IMR-90 (cell line): ENCODE data around the gene PIGH. TPM values are rescaled to one million over a fixed set of nuclear protein-coding genes. Genes with fewer than 3 reads are reported as not detected.

Source experiments
- ATAC-seq: fragments of 200-7000 bp; cut with Tn5 transposase; 2 replicates; pipeline ENCODE4 v1.9.1; 2020; ENCODE audit warnings: low read depth, mild to moderate bottlenecking, moderate library complexity
- BruUV-seq: library from RNA; stranded (reverse); fragments of 400-500 nt; replicated peaks from 2 replicates; lab custom pipeline; 2021; lab: Mats Ljungman, UMichigan
- CTCF ChIA-PET: fragments of 300-600 bp; formaldehyde crosslinking; extraction: SDS; loops from one replicate; lab custom pipeline; 2021; ENCODE audit warnings: antibody characterized with exemption; lab: Yijun Ruan, JAX
- POLR2A ChIA-PET: fragments of 300-600 bp; sonication (Branson Sonifier 250); formaldehyde crosslinking; loops from one replicate; lab custom pipeline; 2022; ENCODE audit warnings: antibody characterized with exemption; ENCODE audit not compliant: unreplicated experiment; lab: Charles Lee
- DNase-seq: peaks from one replicate; pipeline ENCODE4 v3.0.0; 2013
- H2AFZ ChIP-seq: replicated peaks from 2 replicates; pipeline ENCODE3; 2013; ENCODE audit warnings: low read length, mild to moderate bottlenecking; ENCODE audit not compliant: poor library complexity
- H2AK5ac ChIP-seq: 2 replicates; pipeline ENCODE4 v1.6.1; 2013; ENCODE audit warnings: low read depth, low read length, inconsistent platforms
- H2AK9ac ChIP-seq: replicated peaks from 2 replicates; pipeline ENCODE3; 2013; ENCODE audit warnings: mild to moderate bottlenecking, low read depth, low read length, moderate library complexity; ENCODE audit not compliant: poor library complexity
- H2BK120ac ChIP-seq: 2 replicates; pipeline ENCODE4 v1.6.1; 2013; ENCODE audit warnings: low read depth, low read length, inconsistent platforms
- H2BK15ac ChIP-seq: 3 replicates; pipeline ENCODE4 v1.6.1; 2013; ENCODE audit warnings: low read depth, low read length, inconsistent platforms
- H2BK20ac ChIP-seq: 2 replicates; pipeline ENCODE4 v1.6.1; 2013; ENCODE audit warnings: low read depth, mild to moderate bottlenecking, inconsistent platforms, low read length, moderate library complexity
- H2BK5ac ChIP-seq: 2 replicates; pipeline ENCODE4 v1.6.1; 2013; ENCODE audit warnings: mild to moderate bottlenecking, low read depth, low read length, inconsistent platforms; ENCODE audit not compliant: poor library complexity, severe bottlenecking
- H3K14ac ChIP-seq: replicated peaks from 2 replicates; pipeline ENCODE4 v1.6.1; 2013; ENCODE audit warnings: low read depth, low read length, inconsistent platforms
- H3K18ac ChIP-seq: 2 replicates; pipeline ENCODE4 v1.6.1; 2013; ENCODE audit warnings: low read depth, low read length, control low read depth
- H3K23ac ChIP-seq: 2 replicates; pipeline ENCODE4 v1.6.1; 2013; ENCODE audit warnings: low read depth, low read length, inconsistent platforms
- H3K27ac ChIP-seq: 2 replicates; pipeline ENCODE4 v1.5.1; 2013; ENCODE audit warnings: mild to moderate bottlenecking, control low read depth, low read length; ENCODE audit not compliant: insufficient read depth
- H3K27me3 ChIP-seq: 2 replicates; pipeline ENCODE4 v1.6.1; 2013; ENCODE audit warnings: low read length; ENCODE audit not compliant: control insufficient read depth, insufficient read depth
- H3K36me3 ChIP-seq: 2 replicates; pipeline ENCODE4 v1.6.1; 2013; ENCODE audit warnings: low read length, mixed read lengths; ENCODE audit not compliant: control insufficient read depth, insufficient read depth
- H3K4ac ChIP-seq: 2 replicates; pipeline ENCODE4 v1.6.1; 2013; ENCODE audit warnings: low read depth, low read length, inconsistent platforms
- H3K4me1 ChIP-seq: 2 replicates; pipeline ENCODE4 v1.6.1; 2013; ENCODE audit warnings: low read length, mixed read lengths; ENCODE audit not compliant: control insufficient read depth, insufficient read depth
- H3K4me2 ChIP-seq: 2 replicates; pipeline ENCODE4 v1.6.1; 2013; ENCODE audit warnings: low read depth, mild to moderate bottlenecking, control low read depth, low read length, moderate library complexity
- H3K4me3 ChIP-seq: 2 replicates; pipeline ENCODE4 v1.5.1; 2013; ENCODE audit warnings: low read depth, mild to moderate bottlenecking, control low read depth, low read length, moderate library complexity; ENCODE audit not compliant: insufficient read depth
- H3K56ac ChIP-seq: 2 replicates; pipeline ENCODE4 v1.6.1; 2013; ENCODE audit warnings: low read length, inconsistent platforms; ENCODE audit not compliant: insufficient read depth; ENCODE audit errors: extremely low read depth
- H3K79me1 ChIP-seq, 2 experiments: 2 replicates each; pipeline ENCODE4 v1.6.1; 2013; ENCODE audit warnings: low read length in 2 of 2, inconsistent platforms in 1 of 2, low read depth in 1 of 2
- H3K9ac ChIP-seq: 2 replicates; pipeline ENCODE4 v1.6.1; 2013; ENCODE audit warnings: low read depth, low read length, control low read depth
- H3K9me1 ChIP-seq: 2 replicates; pipeline ENCODE4 v1.6.1; 2013; ENCODE audit warnings: low read length, inconsistent platforms; ENCODE audit not compliant: insufficient read depth
- H3K9me3 ChIP-seq: 2 replicates; pipeline ENCODE4 v1.6.1; 2013; ENCODE audit warnings: low read length; ENCODE audit not compliant: control insufficient read depth, insufficient read depth
- H4K20me1 ChIP-seq: 2 replicates; pipeline ENCODE4 v1.6.1; 2013; ENCODE audit warnings: low read length, inconsistent platforms; ENCODE audit not compliant: insufficient read depth
- H4K5ac ChIP-seq: 2 replicates; pipeline ENCODE4 v1.6.1; 2013; ENCODE audit warnings: mild to moderate bottlenecking, low read depth, low read length, control low read depth
- H4K8ac ChIP-seq, 2 experiments: 2 replicates each; pipeline ENCODE4 v1.6.1; 2013; ENCODE audit warnings: low read depth in 2 of 2, low read length in 2 of 2, control low read depth in 1 of 2, inconsistent platforms in 1 of 2
- H4K91ac ChIP-seq: 2 replicates; pipeline ENCODE4 v1.6.1; 2013; ENCODE audit warnings: low read depth, low read length, inconsistent platforms; ENCODE audit not compliant: insufficient read depth
- BHLHE40 ChIP-seq: fragments of 150-350 bp; IDR thresholded peaks from 2 replicates; pipeline ENCODE4 v1.6.1; 2016; ENCODE audit warnings: mild to moderate bottlenecking, low read depth, low read length
- CEBPB ChIP-seq: IDR thresholded peaks from 2 replicates; pipeline ENCODE4 v1.6.1; 2012; ENCODE audit warnings: low read depth, low read length, improper control_type of control experiment
- CHD1 ChIP-seq: IDR thresholded peaks from 2 replicates; pipeline ENCODE4 v1.6.1; 2012; ENCODE audit warnings: low read depth, low read length, improper control_type of control experiment
- FOS ChIP-seq: fragments of 150-350 bp; IDR thresholded peaks from 2 replicates; pipeline ENCODE4 v1.6.1; 2016; ENCODE audit warnings: low read depth, low read length
- MAFK ChIP-seq: IDR thresholded peaks from 2 replicates; pipeline ENCODE4 v1.6.1; 2012; ENCODE audit warnings: low read depth, low read length, improper control_type of control experiment
- MAZ ChIP-seq: IDR thresholded peaks from 2 replicates; pipeline ENCODE4 v1.6.1; 2012; ENCODE audit warnings: low read depth, mild to moderate bottlenecking, low read length, improper control_type of control experiment, moderate library complexity, borderline replicate concordance
- MXI1 ChIP-seq: IDR thresholded peaks from 2 replicates; pipeline ENCODE4 v1.6.1; 2012; ENCODE audit warnings: low read depth, mild to moderate bottlenecking, low read length, moderate library complexity, borderline replicate concordance
- RAD21 ChIP-seq: IDR thresholded peaks from 2 replicates; pipeline ENCODE4 v1.6.1; 2012; ENCODE audit warnings: low read length, improper control_type of control experiment
- RCOR1 ChIP-seq: IDR thresholded peaks from 2 replicates; pipeline ENCODE4 v1.6.1; 2012; ENCODE audit warnings: mild to moderate bottlenecking, low read length, improper control_type of control experiment; ENCODE audit not compliant: insufficient replicate concordance
- RFX5 ChIP-seq: IDR thresholded peaks from 2 replicates; pipeline ENCODE4 v1.8.0; 2012; ENCODE audit warnings: low read depth, mild to moderate bottlenecking, low read length, moderate library complexity
- SMC3 ChIP-seq: fragments of 150-350 bp; IDR thresholded peaks from 2 replicates; pipeline ENCODE4 v1.6.1; 2016; ENCODE audit warnings: low read depth, mild to moderate bottlenecking, antibody characterized with exemption, low read length, moderate library complexity
- WGBS, 2 experiments: methylation state at CpG; one replicate each; pipeline versions ENCODE4 v1.1.5 to v1.1.7; 2013; ENCODE audit warnings: missing lambda C conversion rate in 2 of 2; ENCODE audit not compliant: insufficient read length in 1 of 2; ENCODE audit errors: extremely low coverage in 2 of 2; 5-methylcytosine and 5-hydroxymethylcytosine counted together
- dilution Hi-C: fragments of 300-500 bp; cut with HindIII; formaldehyde crosslinking; loops from one replicate; pipeline ENCODE4 v1.14.3; 2018; ENCODE audit warnings: low sequenced_read_pairs; ENCODE audit not compliant: unreplicated experiment
- in situ Hi-C: fragments of 300-500 bp; cut with MboI; formaldehyde crosslinking; loops from 3 replicates; pipeline ENCODE4 v1.14.3; 2019; ENCODE audit warnings: low sequenced_read_pairs, inconsistent platforms, mixed read lengths
- intact Hi-C: fragments of 100-400 bp; cut with micrococcal nuclease; formaldehyde crosslinking; loops from 2 replicates; pipeline ENCODE4 v1.10.0; 2022
- polyA plus RNA-seq, 3 experiments: library from polyadenylated mRNA; depleted of rRNA; stranded (reverse); fragments of >200 nt; gene quantifications; 2 replicates each; pipeline ENCODE4 v1.2.3, GENCODE V29; 2012; ENCODE audit warnings: low replicate concordance in 1 of 3
- total RNA-seq: library from RNA; depleted of rRNA; stranded (reverse); fragments of >200 nt; gene quantifications from 2 replicates; pipeline ENCODE4 v1.2.3, GENCODE V29; 2012
- TF ChIP-seq, protein P1 (sequence below): fragments of 150-350 bp; IDR thresholded peaks from 2 replicates; pipeline ENCODE4 v1.6.1; 2017; ENCODE audit warnings: mild to moderate bottlenecking, antibody characterized with exemption, low read length, low read depth
- TF ChIP-seq, protein P2 (sequence below): conservative IDR thresholded peaks from 2 replicates; pipeline ENCODE4 v1.5.1; 2012; ENCODE audit warnings: mild to moderate bottlenecking, low read depth, low read length, improper control_type of control experiment
- TF ChIP-seq, protein P3 (sequence below): fragments of 150-350 bp; IDR thresholded peaks from 2 replicates; pipeline ENCODE4 v1.6.1; 2016; ENCODE audit warnings: low read depth, mild to moderate bottlenecking, low read length, moderate library complexity, borderline replicate concordance

Gene PIGH
- total and polyA plus RNA-seq, 2 of the 4 experiments (the other 2 are of a cell fraction) = 7.9 to 13.5 TPM

DNA sequence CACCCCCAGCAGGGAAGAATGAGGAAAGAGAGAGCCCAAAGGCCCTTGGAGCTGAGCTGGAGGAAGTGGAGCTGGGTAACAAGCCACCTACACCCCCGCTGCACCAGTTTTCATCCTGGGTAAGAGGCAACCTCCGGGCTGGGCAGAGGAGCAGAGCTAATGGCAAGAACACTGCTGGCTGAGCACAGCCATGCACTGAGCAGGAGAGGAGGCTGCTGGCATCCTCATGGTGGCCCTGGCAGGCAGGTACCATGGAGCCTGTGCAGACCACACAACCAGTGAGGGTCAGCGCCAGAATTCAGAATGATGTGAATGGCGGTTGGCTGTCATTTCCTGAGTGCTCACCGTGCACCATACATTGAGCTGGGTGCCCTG lies 37.3 kb downstream of the PIGH start:
- H3K4me1 ChIP-seq = no peaks in the 10 kb centered on the region
- H3K36me3 ChIP-seq = no peaks in the 10 kb centered on the region
- H2AFZ ChIP-seq = no peak overlapping the region
- no peak overlapping the region for H3K18ac ChIP-seq
- H3K79me1 ChIP-seq = no peaks in the 10 kb centered on the region
- no peak overlapping the region for H3K27ac ChIP-seq
- H4K5ac ChIP-seq = no peak overlapping the region
- ATAC-seq (no peak), DNase-seq (no peak)
- no peaks in the 10 kb centered on the region for H3K9me3 ChIP-seq
- no peak overlapping the region for H2BK20ac ChIP-seq
- H2BK5ac ChIP-seq = no peak overlapping the region
- no peak overlapping the region for H3K9ac ChIP-seq
- no peak overlapping the region for H2BK15ac ChIP-seq
- WGBS, 2 experiments = 83% methylated on average over 1 of the region's 5 CpGs; no CpG with 5 or more reads in 1 of the 2 experiments
- no peak overlapping the region for H2AK5ac ChIP-seq
- no peak for TF ChIP-seq CHD1
- no peak for TF ChIP-seq FOS
- TF ChIP-seq MXI1 = no peak
- no peak for TF ChIP-seq MAZ
- TF ChIP-seq CEBPB = no peak
- TF ChIP-seq SMC3 = no peak
- no peak for TF ChIP-seq RAD21
- TF ChIP-seq MAFK = no peak
- TF ChIP-seq, protein P1, sequence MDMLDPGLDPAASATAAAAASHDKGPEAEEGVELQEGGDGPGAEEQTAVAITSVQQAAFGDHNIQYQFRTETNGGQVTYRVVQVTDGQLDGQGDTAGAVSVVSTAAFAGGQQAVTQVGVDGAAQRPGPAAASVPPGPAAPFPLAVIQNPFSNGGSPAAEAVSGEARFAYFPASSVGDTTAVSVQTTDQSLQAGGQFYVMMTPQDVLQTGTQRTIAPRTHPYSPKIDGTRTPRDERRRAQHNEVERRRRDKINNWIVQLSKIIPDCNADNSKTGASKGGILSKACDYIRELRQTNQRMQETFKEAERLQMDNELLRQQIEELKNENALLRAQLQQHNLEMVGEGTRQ = no peak
- TF ChIP-seq, protein P2, sequence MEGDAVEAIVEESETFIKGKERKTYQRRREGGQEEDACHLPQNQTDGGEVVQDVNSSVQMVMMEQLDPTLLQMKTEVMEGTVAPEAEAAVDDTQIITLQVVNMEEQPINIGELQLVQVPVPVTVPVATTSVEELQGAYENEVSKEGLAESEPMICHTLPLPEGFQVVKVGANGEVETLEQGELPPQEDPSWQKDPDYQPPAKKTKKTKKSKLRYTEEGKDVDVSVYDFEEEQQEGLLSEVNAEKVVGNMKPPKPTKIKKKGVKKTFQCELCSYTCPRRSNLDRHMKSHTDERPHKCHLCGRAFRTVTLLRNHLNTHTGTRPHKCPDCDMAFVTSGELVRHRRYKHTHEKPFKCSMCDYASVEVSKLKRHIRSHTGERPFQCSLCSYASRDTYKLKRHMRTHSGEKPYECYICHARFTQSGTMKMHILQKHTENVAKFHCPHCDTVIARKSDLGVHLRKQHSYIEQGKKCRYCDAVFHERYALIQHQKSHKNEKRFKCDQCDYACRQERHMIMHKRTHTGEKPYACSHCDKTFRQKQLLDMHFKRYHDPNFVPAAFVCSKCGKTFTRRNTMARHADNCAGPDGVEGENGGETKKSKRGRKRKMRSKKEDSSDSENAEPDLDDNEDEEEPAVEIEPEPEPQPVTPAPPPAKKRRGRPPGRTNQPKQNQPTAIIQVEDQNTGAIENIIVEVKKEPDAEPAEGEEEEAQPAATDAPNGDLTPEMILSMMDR = no peak
- TF ChIP-seq BHLHE40 = no peak
- no peak for TF ChIP-seq RFX5
- TF ChIP-seq, protein P3, sequence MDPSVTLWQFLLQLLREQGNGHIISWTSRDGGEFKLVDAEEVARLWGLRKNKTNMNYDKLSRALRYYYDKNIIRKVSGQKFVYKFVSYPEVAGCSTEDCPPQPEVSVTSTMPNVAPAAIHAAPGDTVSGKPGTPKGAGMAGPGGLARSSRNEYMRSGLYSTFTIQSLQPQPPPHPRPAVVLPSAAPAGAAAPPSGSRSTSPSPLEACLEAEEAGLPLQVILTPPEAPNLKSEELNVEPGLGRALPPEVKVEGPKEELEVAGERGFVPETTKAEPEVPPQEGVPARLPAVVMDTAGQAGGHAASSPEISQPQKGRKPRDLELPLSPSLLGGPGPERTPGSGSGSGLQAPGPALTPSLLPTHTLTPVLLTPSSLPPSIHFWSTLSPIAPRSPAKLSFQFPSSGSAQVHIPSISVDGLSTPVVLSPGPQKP = no peak
- TF ChIP-seq RCOR1 = no peak
- H3K14ac ChIP-seq = no peak overlapping the region
- H4K91ac ChIP-seq = no peak overlapping the region
- no peak overlapping the region for H4K8ac ChIP-seq
- no peak overlapping the region for H2BK120ac ChIP-seq
- no peak overlapping the region for H3K23ac ChIP-seq
- no peak overlapping the region for H3K4me2 ChIP-seq
- ChIA-PET POLR2A (no interaction called here), CTCF (interaction anchor here (0.9 kb wide), 1 partner anchor 9 kb away, joined by 4 read pairs; no protein-coding TSS in a partner anchor)
- H3K27me3 ChIP-seq = peaks cover 6% of the 10 kb centered on the region; the same call in 1 of the 2 replicates
- intact Hi-C loops (no loop called here), in situ Hi-C loops (no loop called here), dilution Hi-C loops (no loop called here)
- H3K4me3 ChIP-seq = no peak overlapping the region
- no peaks in the 10 kb centered on the region for H4K20me1 ChIP-seq
- no peaks in the 10 kb centered on the region for H3K9me1 ChIP-seq
- no peak overlapping the region for H3K56ac ChIP-seq
- no peak overlapping the region for H2AK9ac ChIP-seq
- no peak overlapping the region for H3K4ac ChIP-seq
- BruUV-seq = no TSS peak
